SU-DHL-6 (cell line): ENCODE data around the gene SLC7A6.

Source experiments
- CTCF ChIP-seq: fragments of 200-600 bp; sonication (generic); IDR thresholded peaks from one replicate; pipeline ENCODE4 v1.5.1; 2017; ENCODE audit warnings: antibody characterized with exemption, mild to moderate bottlenecking, low read length, moderate library complexity; ENCODE audit not compliant: insufficient read depth, poor library complexity, severe bottlenecking
- EZH2phosphoT487 ChIP-seq: fragments of 200-600 bp; sonication (generic), shearing (Covaris generic); conservative IDR thresholded peaks from 2 replicates; pipeline ENCODE4 v1.6.1; 2018; ENCODE audit warnings: mild to moderate bottlenecking, antibody characterized with exemption, low read length, moderate library complexity, mixed read lengths

GRCh38 chr16:68265078-68265920 lies 973 bp downstream of the SLC7A6 start:
- TF ChIP-seq EZH2phosphoT487 = no peak
- TF ChIP-seq CTCF = no peak
